Keratinocyte (primary cell): ENCODE measurements around the gene FER1L5. TPM values are rescaled to one million over a fixed set of nuclear protein-coding genes. Genes with fewer than 3 reads are reported as not detected.

ENCODE experiments used
- DNase-seq: peaks from one replicate; pipeline ENCODE4 v3.0.0-alpha.2; 2011; ENCODE audit warnings: low read depth, missing footprints, low spot score
- FAIRE-seq: peaks from 2 replicates; lab custom pipeline; 2011; peaks lifted over from hg19 to GRCh38; lab: Jason Lieb, UNC
- H2AFZ ChIP-seq: 2 replicates; pipeline ENCODE4 v1.6.0; 2012; ENCODE audit warnings: low read length, control low read depth, inconsistent platforms; ENCODE audit not compliant: control insufficient read depth
- H3K27ac ChIP-seq: 2 replicates; pipeline ENCODE4 v1.5.1; 2011; ENCODE audit warnings: low read length; ENCODE audit not compliant: control insufficient read depth, insufficient read depth
- H3K27me3 ChIP-seq: 3 replicates; pipeline ENCODE4 v1.6.0; 2011; ENCODE audit warnings: low read length; ENCODE audit not compliant: control insufficient read depth, insufficient read depth; ENCODE audit errors: extremely low read depth
- H3K36me3 ChIP-seq, 2 experiments: 2 replicates in 1 of 2; 3 replicates in 1 of 2; pipeline ENCODE4 v1.5.1; 2011; ENCODE audit warnings: low read length in 2 of 2, mild to moderate bottlenecking in 1 of 2; ENCODE audit not compliant: control insufficient read depth in 2 of 2, insufficient read depth in 2 of 2; ENCODE audit errors: extremely low read depth in 1 of 2
- H3K4me1 ChIP-seq: 3 replicates; pipeline ENCODE4 v1.5.1; 2011; ENCODE audit warnings: low read length; ENCODE audit not compliant: control insufficient read depth, insufficient read depth; ENCODE audit errors: extremely low read depth
- H3K4me2 ChIP-seq: 3 replicates; pipeline ENCODE4 v1.6.0; 2011; ENCODE audit warnings: low read depth, low read length; ENCODE audit not compliant: control insufficient read depth, insufficient read depth; ENCODE audit errors: extremely low read depth
- H3K4me3 ChIP-seq, 3 experiments: fragments of 200-600 bp in 1 of 3; sonication (generic) in 1 of 3; 2 replicates in 2 of 3; 3 replicates in 1 of 3; pipeline ENCODE4 v1.5.1; 2011 to 2016; ENCODE audit warnings: low read length in 3 of 3, mild to moderate bottlenecking in 3 of 3, control low read depth in 2 of 3, inconsistent platforms in 1 of 3, low read depth in 1 of 3, mixed read lengths in 1 of 3, mixed run types in 1 of 3, moderate library complexity in 1 of 3; ENCODE audit not compliant: control insufficient read depth in 2 of 3, insufficient read depth in 2 of 3; ENCODE audit errors: extremely low read depth in 1 of 3
- H3K79me2 ChIP-seq: 2 replicates; pipeline ENCODE4 v1.6.0; 2012; ENCODE audit warnings: low read length; ENCODE audit not compliant: control insufficient read depth, insufficient read depth
- H3K9ac ChIP-seq: 3 replicates; pipeline ENCODE4 v1.6.0; 2011; ENCODE audit warnings: low read length; ENCODE audit not compliant: control insufficient read depth, insufficient read depth; ENCODE audit errors: extremely low read depth
- H3K9me1 ChIP-seq: 3 replicates; pipeline ENCODE4 v1.6.0; 2011; ENCODE audit warnings: low read length; ENCODE audit not compliant: control insufficient read depth, insufficient read depth; ENCODE audit errors: extremely low read depth
- H3K9me3 ChIP-seq: 2 replicates; pipeline ENCODE4 v1.5.1; 2012; ENCODE audit warnings: low read depth, low read length; ENCODE audit not compliant: control insufficient read depth
- H4K20me1 ChIP-seq: 3 replicates; pipeline ENCODE4 v1.6.0; 2011; ENCODE audit warnings: low read length; ENCODE audit not compliant: control insufficient read depth, insufficient read depth; ENCODE audit errors: extremely low read depth
- CTCF ChIP-seq, 3 experiments: IDR thresholded peaks in 1 of 3; conservative IDR thresholded peaks in 1 of 3; optimal IDR thresholded peaks in 1 of 3; 2 replicates in 2 of 3; 3 replicates in 1 of 3; pipeline versions ENCODE3 to v1.5.1; 2011; ENCODE audit warnings: low read length in 3 of 3, mild to moderate bottlenecking in 3 of 3, moderate library complexity in 2 of 3, control low read depth in 1 of 3, inconsistent platforms in 1 of 3; ENCODE audit not compliant: insufficient read depth in 2 of 3; ENCODE audit errors: extremely low read depth in 1 of 3
- EZH2 ChIP-seq: IDR thresholded peaks from one replicate; pipeline ENCODE4 v1.6.1; 2012; ENCODE audit warnings: inconsistent platforms, mild to moderate bottlenecking, low read length, moderate library complexity
- dilution Hi-C: fragments of 300-500 bp; cut with MboI; formaldehyde crosslinking; loops from one replicate; pipeline ENCODE4 v1.7.0; 2020; ENCODE audit warnings: low sequenced_read_pairs; ENCODE audit not compliant: extremely low pct_ligation_motif_present
- polyA minus RNA-seq, 3 experiments: library from RNA; depleted of rRNA, polyadenylated mRNA; stranded (reverse); fragments of >200 nt; gene quantifications; 1 replicate in 1 of 3; 2 replicates in 1 of 3; 3 replicates in 1 of 3; pipeline ENCODE4 v1.2.3, GENCODE V29; 2011
- polyA plus RNA-seq, 5 experiments: library from polyadenylated mRNA; depleted of rRNA in 3 of 5; stranded (reverse) in 3 of 5; stranded (forward) in 1 of 5; unstranded in 1 of 5; fragments of >200 nt; gene quantifications; 1 replicate in 1 of 5; 2 replicates in 3 of 5; 3 replicates in 1 of 5; pipeline versions ENCODE4 v1.2.1 to v1.2.3, GENCODE V29; 2011 to 2012; ENCODE audit warnings: missing spikeins in 2 of 5, low read depth in 1 of 5, low replicate concordance in 1 of 5

Gene FER1L5
- polyA plus RNA-seq (0.01 to 0.03 TPM (median 0.01 TPM) in 3 replicates), polyA minus RNA-seq (0.03 to 0.10 TPM (median 0.10 TPM) in 3 replicates)
- not detected for polyA plus RNA-seq (2011; ENCODE audit: low read depth)
- polyA plus RNA-seq (2011; cell fraction: cytosol; rRNA removed), result not detected in 2 replicates
- polyA plus RNA-seq (2011; cell fraction: nucleus; rRNA removed), result 0.06 and 0.07 TPM in 2 replicates
- not detected in 2 replicates for polyA plus RNA-seq (2012; ENCODE audit: low replicate concordance)
- polyA minus RNA-seq (2011; cell fraction: cytosol; rRNA and poly(A)+ RNA removed), result not detected
- 0.11 TPM in 1 of 2 replicates, not detected in the other for polyA minus RNA-seq (2011; cell fraction: nucleus; rRNA and poly(A)+ RNA removed)

- no peaks in the 10 kb centered on the region for H3K27me3 ChIP-seq
- H3K36me3 ChIP-seq, result no peaks in the 10 kb centered on the region
- peaks cover under 1% of the 10 kb centered on the region for H3K79me2 ChIP-seq
- no peak for TF ChIP-seq CTCF (optimal IDR thresholded peaks at IDR 0.05 in 1 of 3, IDR thresholded peaks at IDR 0.05 in 1 of 3, conservative IDR thresholded peaks at IDR 0.05 in 1 of 3; ENCODE audit: extremely low read depth in 1 of 3, insufficient read depth in 2 of 3, low read length in 3 of 3)
- TF ChIP-seq EZH2, result no peak
- dilution Hi-C loops, result no loop called here
- H3K4me1 ChIP-seq, result peaks cover 3% of the 10 kb centered on the region
- H3K4me2 ChIP-seq, result no peak within 1 kb of the TSS
- H3K9me3 ChIP-seq, result no peaks in the 10 kb centered on the region
- FAIRE-seq, result no peak
- H3K9ac ChIP-seq, result no peak within 1 kb of the TSS
- no peaks in the 10 kb centered on the region for H3K9me1 ChIP-seq
- peak within 1 kb of the TSS; percentile 69 for H2AFZ ChIP-seq
- no peak for DNase-seq
- no peak within 1 kb of the TSS for H3K4me3 ChIP-seq
- no peaks in the 10 kb centered on the region for H4K20me1 ChIP-seq
- H3K27ac ChIP-seq, result no peak within 1 kb of the TSS
Measured at GRCh38 chr2:96642564-96643360, at the start of gene FER1L5. TSS of gene FER1L5 (plus strand) at chr2:96642764. CDS start at chr2:96642837, 73 bp downstream.

GRCh38 chr2:96594282-96594681, 48.3 kb upstream of the FER1L5 start:
- FAIRE-seq, result no peak
- H3K36me3 ChIP-seq, result peaks cover 20 to 27% of the 10 kb centered on the region in 2 experiments
- dilution Hi-C loops, result no loop called here

More at GRCh38 chr2:96594282-96594681, 48.3 kb upstream of the FER1L5 start:
- Histone ChIP-seq H3K9me1 (peaks cover 2% of the 10 kb centered on the region), H3K9ac (no peak overlapping the region), H3K27ac (no peak overlapping the region), H3K27me3 (no peaks in the 10 kb centered on the region), H2AFZ (no peak overlapping the region), H4K20me1 (no peaks in the 10 kb centered on the region), H3K79me2 (no peaks in the 10 kb centered on the region), H3K4me1 (no peaks in the 10 kb centered on the region), H3K9me3 (no peaks in the 10 kb centered on the region), H3K4me3 (no peak overlapping the region), H3K4me2 (no peak overlapping the region)
- no peak for DNase-seq
- no peak for TF ChIP-seq CTCF (optimal IDR thresholded peaks at IDR 0.05 in 1 of 3, IDR thresholded peaks at IDR 0.05 in 1 of 3, conservative IDR thresholded peaks at IDR 0.05 in 1 of 3; ENCODE audit: extremely low read depth in 1 of 3, insufficient read depth in 2 of 3, low read length in 3 of 3)
